Jurkat, Clone E6-1 (cell line): Measurements from ENCODE around the gene SCAPER.
"Not testable (repeated sequence)": the region's sequence is repeated elsewhere in the genome, so short reads cannot be mapped to it uniquely, and the experiment has no call there.

Experiments
- DNase-seq: peaks from one replicate; pipeline ENCODE4 v3.0.0-alpha.2; 2011; ENCODE audit warnings: low read depth, low spot score
- H3K4me3 ChIP-seq: 2 replicates; pipeline ENCODE4 v1.5.1; 2011; ENCODE audit warnings: mild to moderate bottlenecking, low read length, control low read depth, moderate library complexity

Gene SCAPER

DNA sequence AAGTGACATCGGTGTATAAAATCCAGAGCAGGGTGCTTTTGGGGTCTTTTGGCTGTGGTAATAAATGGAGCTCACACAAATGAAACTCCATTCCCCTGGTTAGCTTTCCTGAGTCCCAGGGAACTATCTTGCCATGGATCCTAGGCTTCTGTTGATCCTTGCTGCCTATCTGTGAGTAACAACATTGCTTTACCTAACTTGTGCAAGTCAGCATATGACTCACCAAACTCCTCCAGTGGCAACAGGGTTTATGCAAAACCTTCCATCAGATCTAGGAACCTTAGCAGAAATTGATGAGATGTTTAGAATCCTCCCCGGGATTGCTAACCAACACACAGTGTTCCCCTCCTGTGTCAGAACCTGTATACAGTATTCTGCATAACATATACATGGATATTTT is 105.4 kb downstream of the SCAPER start:
- no peak overlapping the region for H3K4me3 ChIP-seq
- no peak for DNase-seq

DNA sequence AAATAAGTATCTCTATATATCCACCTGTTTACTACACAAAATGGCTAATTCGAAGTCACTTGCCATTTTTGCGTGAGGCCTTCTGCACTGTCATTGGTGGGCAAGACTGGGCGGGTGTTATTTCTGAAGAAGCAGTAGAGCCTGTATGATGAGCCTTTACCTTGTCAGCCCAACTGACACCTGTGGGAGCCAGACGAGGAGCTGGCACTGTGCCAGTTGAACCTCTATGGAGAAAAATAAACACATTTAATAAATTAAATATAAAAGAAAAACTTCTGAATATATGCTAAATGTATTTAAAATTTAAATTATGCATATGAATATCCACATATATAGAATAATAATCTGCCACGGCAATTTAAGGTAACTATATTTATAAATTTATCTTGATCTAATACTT is 109.9 kb downstream of the SCAPER start:
- no peak overlapping the region for H3K4me3 ChIP-seq
- DNase-seq = no peak

DNA sequence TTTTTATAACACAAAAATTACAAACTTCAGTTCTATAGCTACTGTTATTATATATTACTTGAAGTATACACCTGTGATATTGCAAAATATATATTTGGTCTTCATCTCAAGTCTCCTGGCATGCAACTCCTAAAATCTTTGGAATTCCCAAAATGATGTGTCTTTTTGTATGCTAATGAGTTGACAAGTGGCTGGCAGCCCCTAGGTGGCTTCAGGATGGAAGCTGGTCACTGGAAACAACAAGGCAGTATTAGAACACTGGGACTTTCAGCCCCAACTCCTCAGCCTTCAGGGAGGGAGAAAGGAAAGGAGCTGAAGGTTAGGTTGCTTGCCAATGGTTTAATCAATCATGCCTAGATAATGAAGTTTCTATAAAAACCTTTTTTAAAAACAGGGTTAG is 112.0 kb downstream of the SCAPER start:
- no peak for DNase-seq
- H3K4me3 ChIP-seq = no peak overlapping the region

DNA sequence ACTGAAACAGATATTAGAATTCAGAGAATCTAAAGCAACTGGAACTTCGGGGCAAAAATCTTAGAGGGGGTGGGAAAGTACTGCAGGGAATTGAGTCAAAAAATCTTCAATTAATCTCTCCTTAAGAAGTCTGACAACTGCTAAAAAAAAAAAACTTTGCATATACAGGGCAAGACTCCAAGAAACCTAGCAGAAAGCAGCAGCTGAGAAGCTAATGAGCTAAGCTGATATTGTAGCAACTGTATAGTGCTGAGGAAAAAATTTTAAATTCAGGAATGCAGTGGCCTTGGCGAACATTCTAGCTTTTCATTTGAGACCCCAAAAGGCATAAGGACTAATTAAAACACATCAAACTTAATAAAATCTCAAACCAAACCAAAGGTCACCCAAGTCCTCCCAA is 113.6 kb downstream of the SCAPER start:
- no peak for DNase-seq
- no peak overlapping the region for H3K4me3 ChIP-seq

- DNase-seq = no peak
- H3K4me3 ChIP-seq = no peak overlapping the region
These were observed 117.9 kb downstream of the SCAPER start for GRCh38 chr15:76787273-76787672.

- H3K4me3 ChIP-seq = no peak overlapping the region
- no peak for DNase-seq
These were observed 128.2 kb downstream of the SCAPER start for GRCh38 chr15:76776969-76777368.

- no peak overlapping the region for H3K4me3 ChIP-seq
- no peak for DNase-seq
These were observed 128.7 kb downstream of the SCAPER start for GRCh38 chr15:76776480-76776879.

- no peak overlapping the region for H3K4me3 ChIP-seq
- DNase-seq = no peak
These were observed 131.9 kb downstream of the SCAPER start for GRCh38 chr15:76773234-76773633.

DNA sequence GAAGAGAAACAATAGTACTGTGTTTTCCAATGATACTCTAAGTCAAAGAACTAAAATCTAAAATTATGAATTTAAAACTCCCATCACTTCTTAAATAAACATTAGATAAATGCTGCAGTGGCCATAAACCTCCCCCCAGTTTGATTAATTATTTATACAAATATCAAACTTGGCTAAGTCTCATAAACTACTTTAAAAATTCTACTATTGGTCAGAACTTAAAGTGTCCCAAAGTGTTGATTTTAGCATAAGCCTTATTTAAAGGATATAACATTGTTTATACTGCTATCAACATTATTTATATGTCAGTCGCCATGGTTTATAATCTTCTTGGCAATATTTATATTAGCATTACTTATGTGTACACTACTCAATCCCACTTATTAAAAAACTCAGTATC is 132.4 kb downstream of the SCAPER start:
- no peak for DNase-seq
- no peak overlapping the region for H3K4me3 ChIP-seq

GRCh38 chr15:76764004-76764403 is 141.1 kb downstream of the SCAPER start:
- no peak overlapping the region for H3K4me3 ChIP-seq
- DNase-seq = no peak

- DNase-seq = no peak
- no peak overlapping the region for H3K4me3 ChIP-seq
These were observed 141.6 kb downstream of the SCAPER start for GRCh38 chr15:76763554-76763953.

DNA sequence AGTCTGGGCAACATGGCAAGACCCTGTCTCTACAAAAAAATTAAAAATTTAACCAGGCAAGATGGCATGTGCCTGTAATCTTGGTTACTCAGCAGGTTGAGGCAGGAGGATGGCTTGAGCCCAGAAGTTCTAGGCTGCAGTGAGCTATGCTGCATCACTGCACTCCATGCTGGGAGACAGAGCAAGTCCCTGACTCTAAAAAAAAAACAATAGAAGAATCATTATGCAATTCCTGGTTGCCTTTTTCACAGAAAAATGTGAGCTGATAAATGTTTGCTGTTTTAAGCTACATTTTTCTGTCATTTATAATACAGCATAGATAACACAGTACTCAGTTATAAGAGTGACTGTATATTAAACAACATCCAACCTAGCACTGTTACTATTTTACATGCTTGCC is 148.8 kb downstream of the SCAPER start:
- DNase-seq = no peak
- no peak overlapping the region for H3K4me3 ChIP-seq

- no peak for DNase-seq
These were observed 151.4 kb downstream of the SCAPER start for GRCh38 chr15:76753771-76754170.

DNA sequence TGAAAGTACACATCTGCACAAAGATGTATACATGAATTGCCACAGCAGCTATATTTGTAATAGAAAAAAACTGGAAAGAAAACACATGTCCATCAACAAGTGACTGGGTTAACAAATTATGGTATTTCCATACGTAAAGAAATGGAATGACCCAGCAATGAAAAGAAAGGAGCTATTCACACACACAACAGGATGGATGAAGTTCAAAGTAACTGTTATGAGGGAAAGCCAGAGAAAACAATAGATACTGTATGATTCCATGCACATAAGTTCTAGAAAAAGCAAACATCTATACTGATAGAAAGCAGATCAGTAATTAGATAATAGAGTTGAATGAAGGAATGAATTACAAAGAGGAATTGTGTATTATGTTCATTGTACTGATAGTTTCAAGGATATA is 152.0 kb downstream of the SCAPER start:
- DNase-seq = no peak
- H3K4me3 ChIP-seq = no peak overlapping the region

More at GRCh38 chr15:76753771-76754170, 151.4 kb downstream of the SCAPER start:
- H3K4me3 ChIP-seq = no peak overlapping the region

- no peak for DNase-seq
- H3K4me3 ChIP-seq = no peak overlapping the region
These were observed 152.6 kb downstream of the SCAPER start for GRCh38 chr15:76752549-76752948.

DNA sequence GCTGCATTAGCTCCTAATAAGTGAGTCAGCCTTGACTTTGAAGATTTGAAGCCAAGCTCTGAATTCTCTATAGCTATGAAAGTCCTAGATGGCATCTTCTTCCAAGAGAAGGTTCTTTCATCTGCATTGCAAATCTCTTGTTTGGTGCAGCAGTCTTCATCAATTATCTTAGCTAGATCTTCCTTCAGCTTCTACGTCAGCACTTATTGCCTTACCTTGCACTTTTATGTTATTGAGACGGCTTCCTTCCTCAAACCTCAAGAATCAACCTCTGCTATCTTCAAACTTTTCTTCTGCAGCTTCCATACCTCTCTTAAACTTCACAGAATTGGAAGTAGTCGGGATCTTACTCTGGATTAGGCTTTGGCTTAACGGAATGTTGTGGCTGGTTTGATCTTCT is 167.6 kb downstream of the SCAPER start:
- DNase-seq = no peak
- H3K4me3 ChIP-seq = no peak overlapping the region

GRCh38 chr15:76732321-76732720 is 172.8 kb downstream of the SCAPER start:
- not testable (repeated sequence) for DNase-seq, H3K4me3 ChIP-seq

GRCh38 chr15:76730262-76730661 is 174.9 kb downstream of the SCAPER start:
- DNase-seq = no peak
- H3K4me3 ChIP-seq = no peak overlapping the region

DNA sequence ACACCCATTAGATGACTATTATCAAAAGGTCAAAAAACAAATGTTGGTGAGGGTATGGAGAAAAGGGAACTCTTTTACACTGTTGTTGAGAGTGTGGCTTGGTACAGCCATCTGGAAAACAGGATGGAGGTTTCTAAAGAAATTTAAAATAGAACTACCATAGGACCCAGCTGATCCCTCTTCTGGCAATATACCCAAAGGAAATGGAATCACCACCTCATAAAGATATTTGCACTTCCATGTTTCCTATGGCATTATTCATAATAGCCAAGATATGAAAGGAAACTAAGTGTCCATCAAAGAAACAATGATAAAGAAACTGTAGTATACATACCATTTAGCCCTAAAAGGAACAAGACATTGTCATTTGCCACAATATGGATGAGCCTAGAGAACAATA is 186.3 kb downstream of the SCAPER start:
- no peak overlapping the region for H3K4me3 ChIP-seq

DNA sequence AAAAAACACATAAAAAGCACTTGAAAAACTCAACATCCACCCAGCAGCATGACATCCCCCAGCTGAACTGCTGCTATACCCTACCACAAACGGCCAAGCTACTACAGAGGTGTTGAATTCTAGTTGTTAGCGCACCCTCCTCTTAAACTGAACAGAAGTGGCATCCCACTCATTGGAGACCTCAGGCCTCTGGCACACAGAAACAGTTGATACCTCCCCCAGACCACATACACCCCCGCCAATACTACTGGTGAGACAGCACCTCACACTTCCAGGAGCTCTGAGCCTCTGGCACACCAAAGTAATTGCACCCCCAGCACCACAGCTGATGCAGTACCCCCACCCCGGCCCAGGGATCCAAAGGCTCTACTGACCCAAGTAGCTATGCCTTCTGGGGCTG is 190.2 kb downstream of the SCAPER start:
- no peak overlapping the region for H3K4me3 ChIP-seq
- DNase-seq = peak; percentile 1

More for the DNA sequence above, 186.3 kb downstream of the SCAPER start:
- DNase-seq = no peak

DNA sequence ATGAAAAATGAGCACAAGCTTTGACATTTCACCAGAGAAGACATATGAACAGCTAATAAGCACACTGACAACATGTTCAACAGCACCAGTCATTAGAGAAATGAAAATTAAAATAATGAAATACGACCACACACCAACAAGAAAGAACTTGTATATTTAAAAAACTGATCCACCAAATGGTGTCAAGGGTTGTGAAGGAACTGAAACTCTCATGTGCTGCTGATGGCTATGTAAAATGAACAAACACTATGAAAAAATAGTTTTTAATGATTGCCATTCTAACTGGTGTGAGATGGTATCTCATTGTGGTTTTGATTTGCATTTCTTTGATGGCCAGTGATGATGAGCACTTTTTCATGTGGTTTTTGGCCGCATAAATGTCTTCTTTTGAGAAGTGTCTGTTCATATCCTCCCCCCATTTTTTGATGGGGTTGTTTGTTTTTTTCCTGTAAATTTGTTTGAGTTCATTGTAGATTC is 193.8 kb downstream of the SCAPER start:
- DNase-seq = peak; percentile 19
- no peak overlapping the region for H3K4me3 ChIP-seq

- not testable (repeated sequence) for DNase-seq, H3K4me3 ChIP-seq
These were observed 201.1 kb downstream of the SCAPER start for GRCh38 chr15:76704032-76704431.
